ENCODE data around the gene AACS.

DNA sequence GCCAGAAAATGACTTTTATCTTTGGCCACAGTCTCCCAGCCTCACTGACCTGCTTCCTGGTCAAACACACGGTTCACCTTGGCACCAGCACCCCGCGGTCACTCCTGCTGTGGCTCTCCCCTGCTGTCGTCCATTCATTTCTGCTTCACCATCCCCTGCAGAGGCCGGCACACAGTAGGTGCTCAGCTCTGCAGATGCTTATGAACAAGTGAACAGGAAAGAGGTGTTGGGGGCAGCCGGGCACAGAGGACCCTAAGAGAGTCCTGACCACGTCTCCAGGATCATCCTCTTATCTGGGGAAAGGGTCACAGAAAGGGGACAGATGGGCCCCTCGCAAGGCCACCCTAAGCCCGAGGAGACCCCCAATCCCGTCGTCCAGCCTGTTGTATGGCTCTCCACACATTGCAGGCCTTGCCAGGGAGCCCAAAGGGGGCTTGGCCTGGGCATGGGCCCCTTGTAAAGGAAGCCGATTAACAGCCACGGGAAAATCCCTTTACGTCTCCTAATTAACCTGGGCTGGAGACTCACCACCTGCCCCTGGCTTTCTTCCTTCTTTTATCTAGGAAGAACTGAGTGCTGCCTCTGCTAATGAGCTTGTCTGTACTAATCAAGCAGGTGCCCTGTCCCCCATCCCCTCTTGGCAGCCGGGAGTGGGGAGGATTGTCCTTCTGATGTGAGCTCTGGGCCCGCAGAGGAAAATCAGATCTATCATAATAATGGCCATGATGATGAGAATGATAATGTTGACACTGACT is 119.2 kb downstream of the AACS start:
- TF ChIP-seq, protein P1, sequence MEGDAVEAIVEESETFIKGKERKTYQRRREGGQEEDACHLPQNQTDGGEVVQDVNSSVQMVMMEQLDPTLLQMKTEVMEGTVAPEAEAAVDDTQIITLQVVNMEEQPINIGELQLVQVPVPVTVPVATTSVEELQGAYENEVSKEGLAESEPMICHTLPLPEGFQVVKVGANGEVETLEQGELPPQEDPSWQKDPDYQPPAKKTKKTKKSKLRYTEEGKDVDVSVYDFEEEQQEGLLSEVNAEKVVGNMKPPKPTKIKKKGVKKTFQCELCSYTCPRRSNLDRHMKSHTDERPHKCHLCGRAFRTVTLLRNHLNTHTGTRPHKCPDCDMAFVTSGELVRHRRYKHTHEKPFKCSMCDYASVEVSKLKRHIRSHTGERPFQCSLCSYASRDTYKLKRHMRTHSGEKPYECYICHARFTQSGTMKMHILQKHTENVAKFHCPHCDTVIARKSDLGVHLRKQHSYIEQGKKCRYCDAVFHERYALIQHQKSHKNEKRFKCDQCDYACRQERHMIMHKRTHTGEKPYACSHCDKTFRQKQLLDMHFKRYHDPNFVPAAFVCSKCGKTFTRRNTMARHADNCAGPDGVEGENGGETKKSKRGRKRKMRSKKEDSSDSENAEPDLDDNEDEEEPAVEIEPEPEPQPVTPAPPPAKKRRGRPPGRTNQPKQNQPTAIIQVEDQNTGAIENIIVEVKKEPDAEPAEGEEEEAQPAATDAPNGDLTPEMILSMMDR (optimal IDR thresholded peaks at IDR 0.05 in 1 of 3, IDR thresholded peaks at IDR 0.05 in 1 of 3, conservative IDR thresholded peaks at IDR 0.05 in 1 of 3; ENCODE audit: extremely low read depth in 1 of 3, insufficient read depth in 2 of 3, low read length in 3 of 3), result no peak
- no peak for TF ChIP-seq EZH2 (IDR thresholded peaks at IDR 0.05; ENCODE audit: low read length)
